ENCODE data around the gene IL18RAP.

Gene IL18RAP

GRCh38 chr2:102480285-102481195 is 57.6 kb downstream of the IL18RAP start:
- Histone ChIP-seq H3K4me3 (ENCODE audit: low read depth, low read length) (no peak overlapping the region), H3K9me3 (no peaks in the 10 kb centered on the region), H3K4me1 (no peaks in the 10 kb centered on the region), H3K36me3 (no peaks in the 10 kb centered on the region), H3K27me3 (no peaks in the 10 kb centered on the region)
- no peak for DNase-seq
- no peak for TF ChIP-seq CTCF (IDR thresholded peaks at IDR 0.05; ENCODE audit: low read depth, low read length)

GRCh38 chr2:102481931-102482330 is 59.0 kb downstream of the IL18RAP start:
- Histone ChIP-seq H3K27me3 (no peaks in the 10 kb centered on the region), H3K36me3 (no peaks in the 10 kb centered on the region), H3K9me3 (no peaks in the 10 kb centered on the region), H3K4me3 (ENCODE audit: low read depth, low read length) (no peak overlapping the region), H3K4me1 (no peaks in the 10 kb centered on the region)
- DNase-seq, result no peak
- TF ChIP-seq CTCF (IDR thresholded peaks at IDR 0.05; ENCODE audit: low read depth, low read length), result no peak

- Histone ChIP-seq H3K9me3 (no peaks in the 10 kb centered on the region), H3K4me3 (ENCODE audit: low read depth, low read length) (no peak overlapping the region), H3K27me3 (no peaks in the 10 kb centered on the region), H3K36me3 (no peaks in the 10 kb centered on the region), H3K4me1 (no peaks in the 10 kb centered on the region)
- TF ChIP-seq CTCF (IDR thresholded peaks at IDR 0.05; ENCODE audit: low read depth, low read length), result no peak
- no peak for DNase-seq
These were observed 60.1 kb downstream of the IL18RAP start for GRCh38 chr2:102483086-102483485.

GRCh38 chr2:102484310-102485061 is 61.5 kb downstream of the IL18RAP start:
- no peaks in the 10 kb centered on the region for H3K4me1 ChIP-seq
- H3K36me3 ChIP-seq, result no peaks in the 10 kb centered on the region
- H3K9me3 ChIP-seq, result no peaks in the 10 kb centered on the region
- no peaks in the 10 kb centered on the region for H3K27me3 ChIP-seq
- no peak for DNase-seq
- H3K4me3 ChIP-seq (ENCODE audit: low read depth, low read length), result no peak overlapping the region
- TF ChIP-seq CTCF (IDR thresholded peaks at IDR 0.05; ENCODE audit: low read depth, low read length), result no peak

- Histone ChIP-seq H3K36me3 (no peaks in the 10 kb centered on the region), H3K4me1 (no peaks in the 10 kb centered on the region), H3K27me3 (no peaks in the 10 kb centered on the region), H3K9me3 (no peaks in the 10 kb centered on the region), H3K4me3 (ENCODE audit: low read depth, low read length) (no peak overlapping the region)
- DNase-seq, result no peak
- no peak for TF ChIP-seq CTCF (IDR thresholded peaks at IDR 0.05; ENCODE audit: low read depth, low read length)
These were observed 62.3 kb downstream of the IL18RAP start for GRCh38 chr2:102485147-102485785.

All from BE2C (cell line).